ENCODE measurements around the gene MMP20.

The MMP20 gene

DNA sequence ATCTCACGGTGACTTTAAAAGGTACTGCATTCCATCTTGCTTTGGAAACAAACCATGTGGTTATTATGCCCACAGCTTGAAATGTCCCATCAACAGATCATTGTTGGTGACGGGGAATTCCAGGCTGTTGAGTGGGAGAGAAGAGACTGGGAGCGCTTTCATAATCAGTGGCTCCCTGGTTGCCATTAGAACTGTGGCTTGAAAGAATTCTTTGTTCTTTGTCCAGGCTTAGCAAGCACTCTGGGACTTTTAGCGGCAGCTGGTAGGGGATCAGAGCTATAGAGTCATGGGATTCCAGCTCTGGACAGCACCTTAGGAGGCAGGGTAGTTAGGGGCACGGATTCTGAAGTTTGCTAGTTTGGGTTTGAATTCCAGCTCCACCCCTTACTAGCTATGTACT lies 22.0 kb downstream of the MMP20 start:
- TF ChIP-seq, protein P1, sequence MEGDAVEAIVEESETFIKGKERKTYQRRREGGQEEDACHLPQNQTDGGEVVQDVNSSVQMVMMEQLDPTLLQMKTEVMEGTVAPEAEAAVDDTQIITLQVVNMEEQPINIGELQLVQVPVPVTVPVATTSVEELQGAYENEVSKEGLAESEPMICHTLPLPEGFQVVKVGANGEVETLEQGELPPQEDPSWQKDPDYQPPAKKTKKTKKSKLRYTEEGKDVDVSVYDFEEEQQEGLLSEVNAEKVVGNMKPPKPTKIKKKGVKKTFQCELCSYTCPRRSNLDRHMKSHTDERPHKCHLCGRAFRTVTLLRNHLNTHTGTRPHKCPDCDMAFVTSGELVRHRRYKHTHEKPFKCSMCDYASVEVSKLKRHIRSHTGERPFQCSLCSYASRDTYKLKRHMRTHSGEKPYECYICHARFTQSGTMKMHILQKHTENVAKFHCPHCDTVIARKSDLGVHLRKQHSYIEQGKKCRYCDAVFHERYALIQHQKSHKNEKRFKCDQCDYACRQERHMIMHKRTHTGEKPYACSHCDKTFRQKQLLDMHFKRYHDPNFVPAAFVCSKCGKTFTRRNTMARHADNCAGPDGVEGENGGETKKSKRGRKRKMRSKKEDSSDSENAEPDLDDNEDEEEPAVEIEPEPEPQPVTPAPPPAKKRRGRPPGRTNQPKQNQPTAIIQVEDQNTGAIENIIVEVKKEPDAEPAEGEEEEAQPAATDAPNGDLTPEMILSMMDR (conservative IDR thresholded peaks at IDR 0.05): no peak
- no peak overlapping the region for H3K27ac ChIP-seq

DNA sequence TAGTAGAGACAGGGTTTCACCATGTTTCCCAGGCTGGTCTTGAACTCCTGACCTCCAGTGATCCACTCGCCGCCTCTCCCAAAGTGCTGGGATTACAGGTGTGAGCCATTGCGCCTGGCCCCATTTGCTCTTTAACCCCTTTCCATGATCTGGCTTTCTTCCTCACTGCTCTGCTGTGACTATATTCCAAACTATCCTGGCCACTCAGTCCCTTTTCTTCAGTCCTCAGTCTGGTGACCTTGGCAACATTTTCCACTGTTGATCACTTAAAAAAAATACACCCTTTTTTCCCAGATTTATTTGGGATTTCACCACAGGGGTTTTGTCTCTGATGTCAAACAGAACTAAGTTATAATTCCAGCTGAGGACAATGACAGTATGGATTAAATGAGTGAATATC lies 24.5 kb downstream of the MMP20 start:
- TF ChIP-seq, protein P1 (conservative IDR thresholded peaks at IDR 0.05): no peak
- no peak overlapping the region for H3K27ac ChIP-seq

DNA sequence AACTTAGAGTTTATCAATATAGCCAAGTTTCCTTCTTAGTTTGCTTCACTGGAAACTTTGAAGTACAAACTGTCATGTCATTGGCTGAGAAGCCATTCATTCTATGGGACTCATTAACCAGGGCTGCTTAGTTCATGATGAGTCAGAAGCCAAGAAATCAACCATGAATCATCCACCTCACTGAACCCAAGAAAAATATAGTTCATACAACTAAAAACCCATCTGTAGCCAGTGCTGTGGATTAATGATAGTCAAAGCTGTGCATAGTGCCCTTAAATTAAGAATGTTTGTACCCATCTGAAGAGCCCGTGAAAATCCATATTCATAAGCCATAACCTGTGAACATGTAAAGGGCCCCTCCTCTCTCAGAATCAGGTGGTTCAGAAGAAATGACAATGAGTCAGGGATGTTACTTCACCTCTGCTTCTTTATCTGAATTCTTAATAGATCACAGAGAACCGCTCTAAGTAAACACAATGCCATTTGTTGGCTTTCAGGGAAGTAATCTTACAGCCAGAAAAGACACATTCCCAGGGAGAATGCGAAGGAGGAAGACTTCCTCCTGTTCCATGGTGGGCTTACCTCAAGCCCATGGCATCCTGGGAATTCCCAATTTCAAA lies 25.4 kb downstream of the MMP20 start:
- TF ChIP-seq, protein P1 (conservative IDR thresholded peaks at IDR 0.05): no peak
- H3K27ac ChIP-seq: no peak overlapping the region

DNA sequence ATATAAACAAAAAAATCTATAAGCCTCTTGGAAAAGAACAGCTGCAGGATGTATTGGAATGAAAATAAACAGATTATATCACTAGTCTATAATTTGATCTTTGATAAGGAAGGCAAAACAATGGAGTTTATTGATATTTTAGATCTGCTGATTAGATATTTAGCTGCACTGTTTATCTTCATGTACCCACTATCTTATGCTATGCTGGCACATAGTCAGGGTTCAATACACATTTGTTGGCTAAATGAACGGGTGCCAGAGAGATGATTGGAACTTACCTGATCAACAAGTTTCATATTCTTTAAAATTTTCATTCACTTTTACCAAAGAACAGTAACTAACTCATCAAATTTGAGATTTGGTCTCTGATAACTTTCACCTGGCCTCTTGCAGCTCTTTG lies 26.9 kb downstream of the MMP20 start:
- H3K27ac ChIP-seq: peak overlapping the region; percentile 43; the same call in 1 of the 2 replicates
- TF ChIP-seq, protein P1 (conservative IDR thresholded peaks at IDR 0.05): no peak

DNA sequence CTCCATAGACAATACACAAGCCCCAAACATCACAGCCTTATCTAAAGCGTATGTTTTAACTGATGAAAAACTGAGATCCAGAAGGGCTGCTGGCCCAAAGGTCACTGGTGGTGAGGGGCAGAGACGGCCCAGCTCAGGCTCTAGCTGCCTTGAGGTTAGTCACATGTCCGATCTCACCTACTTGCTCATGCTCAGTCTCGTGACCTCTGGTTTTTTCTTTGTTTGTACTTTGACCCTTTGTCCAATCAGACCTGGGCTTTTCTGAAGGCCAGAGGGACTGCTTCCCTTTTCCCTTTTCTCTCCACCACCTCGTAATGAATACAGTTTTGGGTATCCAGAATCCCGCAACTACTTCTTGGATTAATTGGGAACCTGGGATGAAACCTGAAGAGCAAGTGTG lies 28.6 kb downstream of the MMP20 start:
- H3K27ac ChIP-seq: no peak overlapping the region
- TF ChIP-seq, protein P1 (conservative IDR thresholded peaks at IDR 0.05): no peak

DNA sequence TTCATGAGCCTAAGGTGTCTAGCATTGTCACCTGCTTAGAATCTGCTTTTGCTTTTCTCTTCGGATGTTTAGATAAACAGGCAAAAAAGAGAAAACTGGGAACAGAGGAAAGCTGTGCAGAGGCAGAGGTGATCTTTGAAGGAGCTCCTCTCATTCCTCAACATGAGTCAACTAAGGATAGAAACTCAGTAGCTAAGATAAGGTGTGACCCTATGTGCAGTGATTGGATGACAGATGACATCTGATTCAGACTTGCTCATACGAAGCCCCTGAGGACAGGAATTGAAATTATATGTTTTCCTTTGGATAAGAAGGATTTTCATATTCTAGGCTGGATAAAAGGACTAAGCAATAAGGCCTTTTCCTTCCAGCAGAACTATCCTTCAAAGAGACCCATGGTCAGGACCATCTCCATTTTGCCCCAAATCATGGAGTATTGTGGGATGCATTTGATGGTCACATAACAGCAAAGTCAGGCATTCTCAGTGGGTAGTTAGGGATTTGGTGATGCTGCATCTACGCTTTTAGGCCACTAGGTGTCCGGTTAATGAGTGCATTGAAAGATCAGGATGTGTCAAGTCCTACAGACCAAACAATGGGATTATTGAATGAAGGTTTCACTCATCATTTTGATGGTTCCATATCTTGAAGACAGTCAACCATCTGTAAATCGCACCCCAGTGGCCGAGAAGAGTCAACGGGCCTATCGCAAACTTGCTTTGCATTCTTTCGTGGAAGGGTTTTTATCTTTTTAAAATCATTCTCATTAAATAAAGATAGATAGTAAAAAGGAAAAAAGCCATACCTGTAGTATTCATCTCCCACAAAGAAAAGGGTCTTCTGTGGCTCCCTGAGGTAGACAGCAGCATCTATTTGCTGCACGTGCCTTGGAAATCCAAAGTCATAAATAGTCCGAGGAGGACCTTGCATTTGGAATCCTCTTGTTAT lies 32.2 kb downstream of the MMP20 start:
- H3K27ac ChIP-seq: no peak overlapping the region
- TF ChIP-seq, protein P1 (conservative IDR thresholded peaks at IDR 0.05): peak; percentile 76

DNA sequence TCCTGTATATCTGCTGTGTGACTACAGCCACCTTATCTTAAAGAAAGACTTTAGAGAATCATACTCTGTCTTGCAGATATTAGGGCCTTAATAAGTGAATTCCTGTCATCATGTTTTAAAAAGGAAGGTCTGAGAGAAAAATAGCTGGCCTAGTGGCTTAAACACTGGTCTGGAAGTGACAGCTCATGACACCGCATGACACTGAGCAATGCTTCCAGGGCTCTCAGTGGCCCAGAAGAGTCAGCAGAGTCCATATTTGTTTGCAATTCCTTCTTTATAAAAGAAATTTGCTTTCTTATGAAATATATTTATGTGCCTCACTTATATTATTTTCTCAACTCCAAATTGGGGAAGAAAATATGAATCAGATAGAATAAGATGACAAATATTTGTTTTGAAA lies 33.0 kb downstream of the MMP20 start:
- TF ChIP-seq, protein P1 (conservative IDR thresholded peaks at IDR 0.05): no peak
- H3K27ac ChIP-seq: no peak overlapping the region

All from VCaP (cell line).